Panc1 (cell line): Measurements from ENCODE around the gene MEGF8. TPM values are rescaled to one million over a fixed set of nuclear protein-coding genes. Genes with fewer than 3 reads are reported as not detected.

Experiments used
- ATAC-seq: fragments of 200-7000 bp; cut with Tn5 transposase; 2 replicates; pipeline ENCODE4 v1.9.1; 2020; ENCODE audit warnings: mild to moderate bottlenecking, moderate library complexity
- BruUV-seq: library from RNA; stranded (reverse); fragments of 400-500 nt; replicated peaks from 2 replicates; lab custom pipeline; 2021; lab: Mats Ljungman, UMichigan
- CTCF ChIA-PET: fragments of 300-600 bp; sonication (Branson Sonifier 250); formaldehyde crosslinking; loops from one replicate; lab custom pipeline; 2022; ENCODE audit warnings: antibody characterized with exemption; lab: Charles Lee
- POLR2A ChIA-PET: fragments of 300-600 bp; sonication (Branson Sonifier 250); formaldehyde crosslinking; loops from one replicate; lab custom pipeline; 2022; ENCODE audit warnings: antibody characterized with exemption; lab: Charles Lee
- DNase-seq: peaks from one replicate; pipeline ENCODE4 v3.0.0-alpha.2; 2010; ENCODE audit warnings: low read depth, low spot score
- H3K27ac ChIP-seq: 2 replicates; pipeline ENCODE4 v1.5.1; 2011; ENCODE audit warnings: mild to moderate bottlenecking, low read length, inconsistent platforms
- H3K27me3 ChIP-seq: fragments of 200-500 bp; sonication (Bioruptor generic); 2 replicates; pipeline ENCODE4 v1.6.0; 2014; ENCODE audit warnings: low read length, inconsistent platforms; ENCODE audit not compliant: control insufficient read depth, insufficient read depth
- H3K36me3 ChIP-seq: fragments of 200-500 bp; sonication (Bioruptor generic); 2 replicates; pipeline ENCODE4 v1.5.1; 2014; ENCODE audit warnings: inconsistent platforms, mild to moderate bottlenecking, low read length, moderate library complexity; ENCODE audit not compliant: control insufficient read depth, insufficient read depth
- H3K4me1 ChIP-seq: 2 replicates; pipeline ENCODE4 v1.5.1; 2011; ENCODE audit warnings: inconsistent platforms, mild to moderate bottlenecking, low read length, moderate library complexity; ENCODE audit not compliant: control insufficient read depth, insufficient read depth
- H3K4me3 ChIP-seq, 2 experiments: 2 replicates each; pipeline ENCODE4 v1.5.1; 2011 to 2012; ENCODE audit warnings: low read depth in 2 of 2, low read length in 2 of 2, mild to moderate bottlenecking in 2 of 2, inconsistent platforms in 1 of 2, moderate library complexity in 1 of 2
- H3K9me3 ChIP-seq: fragments of 200-500 bp; sonication (Bioruptor generic); 2 replicates; pipeline ENCODE4 v1.5.1; 2014; ENCODE audit warnings: low read depth, mild to moderate bottlenecking, inconsistent platforms, low read length, moderate library complexity; ENCODE audit not compliant: control insufficient read depth, insufficient read depth
- POLR2AphosphoS5 ChIP-seq: IDR thresholded peaks from 2 replicates; pipeline ENCODE4 v1.6.1; 2012; ENCODE audit warnings: mild to moderate bottlenecking, low read depth, low read length, moderate library complexity
- SIN3A ChIP-seq: IDR thresholded peaks from 2 replicates; pipeline ENCODE4 v1.6.1; 2012; ENCODE audit warnings: low read depth, mild to moderate bottlenecking, low read length, moderate library complexity, borderline replicate concordance; ENCODE audit not compliant: insufficient read depth
- TCF7L2 ChIP-seq: IDR thresholded peaks from 2 replicates; pipeline ENCODE4 v1.6.1; 2011; ENCODE audit warnings: mild to moderate bottlenecking, low read depth, low read length, inconsistent platforms
- in situ Hi-C: cut with HindIII; loops from 2 replicates; pipeline ENCODE4 v1.10.0; 2016; ENCODE audit warnings: low sequenced_read_pairs, low pct_unique_long_range_greater_than_20kb
- intact Hi-C: fragments of 100-400 bp; cut with micrococcal nuclease; formaldehyde crosslinking; loops from one replicate; pipeline ENCODE4 v1.10.0; 2022; ENCODE audit not compliant: unreplicated experiment
- total RNA-seq: library from RNA; stranded (reverse); gene quantifications from one replicate; pipeline ENCODE4 v1.2.1, GENCODE V29; 2021; ENCODE audit not compliant: unreplicated experiment
- TF ChIP-seq, protein P1 (sequence below): fragments of 450-650 bp; IDR thresholded peaks from 2 replicates; pipeline ENCODE4 v1.5.1; 2017; ENCODE audit warnings: mild to moderate bottlenecking
- TF ChIP-seq, protein P2 (sequence below), 2 experiments: IDR thresholded peaks; 2 replicates each; pipeline ENCODE4 v1.6.1; 2011 to 2012; ENCODE audit warnings: low read depth in 2 of 2, control low read depth in 1 of 2, low read length in 1 of 2, mild to moderate bottlenecking in 1 of 2, moderate library complexity in 1 of 2; ENCODE audit not compliant: insufficient read depth in 1 of 2

The MEGF8 gene
- total RNA-seq, 1 experiment from 2014 or later, result 14.2 TPM

DNA sequence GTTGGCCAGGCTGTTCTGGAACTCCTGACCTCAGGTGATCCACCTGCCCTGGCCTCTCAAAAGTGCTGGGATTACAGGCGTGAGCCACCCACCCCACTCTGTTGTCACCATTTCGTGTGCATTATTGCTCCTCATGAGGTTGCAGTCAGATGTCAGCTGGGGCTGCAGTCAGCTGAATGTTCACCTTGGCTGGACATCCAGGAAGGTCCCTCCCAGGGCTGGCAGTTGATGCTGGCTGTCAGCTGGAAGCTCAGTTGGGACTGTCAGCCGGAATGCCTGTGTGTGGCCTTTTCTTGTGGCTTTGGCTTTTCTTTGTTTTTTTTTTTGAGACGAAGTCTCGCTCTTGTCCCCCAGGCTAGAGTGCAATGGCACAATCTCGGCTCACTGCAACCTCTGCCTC is 6.6 kb downstream of the MEGF8 start:
- intact Hi-C loops (no loop called here), in situ Hi-C loops (no loop called here)
- Histone ChIP-seq H3K27me3 (no peaks in the 10 kb centered on the region), H3K9me3 (no peaks in the 10 kb centered on the region), H3K4me3 (no peak overlapping the region), H3K36me3 (no peaks in the 10 kb centered on the region), H3K4me1 (no peaks in the 10 kb centered on the region), H3K27ac (no peak overlapping the region)
- ATAC-seq, result no peak
- BruUV-seq, result no TSS peak
- POLR2A ChIA-PET, result no interaction called here
- TF ChIP-seq SIN3A, result no peak
- TF ChIP-seq POLR2AphosphoS5, result no peak
- TF ChIP-seq, protein P1, sequence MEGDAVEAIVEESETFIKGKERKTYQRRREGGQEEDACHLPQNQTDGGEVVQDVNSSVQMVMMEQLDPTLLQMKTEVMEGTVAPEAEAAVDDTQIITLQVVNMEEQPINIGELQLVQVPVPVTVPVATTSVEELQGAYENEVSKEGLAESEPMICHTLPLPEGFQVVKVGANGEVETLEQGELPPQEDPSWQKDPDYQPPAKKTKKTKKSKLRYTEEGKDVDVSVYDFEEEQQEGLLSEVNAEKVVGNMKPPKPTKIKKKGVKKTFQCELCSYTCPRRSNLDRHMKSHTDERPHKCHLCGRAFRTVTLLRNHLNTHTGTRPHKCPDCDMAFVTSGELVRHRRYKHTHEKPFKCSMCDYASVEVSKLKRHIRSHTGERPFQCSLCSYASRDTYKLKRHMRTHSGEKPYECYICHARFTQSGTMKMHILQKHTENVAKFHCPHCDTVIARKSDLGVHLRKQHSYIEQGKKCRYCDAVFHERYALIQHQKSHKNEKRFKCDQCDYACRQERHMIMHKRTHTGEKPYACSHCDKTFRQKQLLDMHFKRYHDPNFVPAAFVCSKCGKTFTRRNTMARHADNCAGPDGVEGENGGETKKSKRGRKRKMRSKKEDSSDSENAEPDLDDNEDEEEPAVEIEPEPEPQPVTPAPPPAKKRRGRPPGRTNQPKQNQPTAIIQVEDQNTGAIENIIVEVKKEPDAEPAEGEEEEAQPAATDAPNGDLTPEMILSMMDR, result no peak
- TF ChIP-seq TCF7L2, result no peak
- TF ChIP-seq, protein P2, sequence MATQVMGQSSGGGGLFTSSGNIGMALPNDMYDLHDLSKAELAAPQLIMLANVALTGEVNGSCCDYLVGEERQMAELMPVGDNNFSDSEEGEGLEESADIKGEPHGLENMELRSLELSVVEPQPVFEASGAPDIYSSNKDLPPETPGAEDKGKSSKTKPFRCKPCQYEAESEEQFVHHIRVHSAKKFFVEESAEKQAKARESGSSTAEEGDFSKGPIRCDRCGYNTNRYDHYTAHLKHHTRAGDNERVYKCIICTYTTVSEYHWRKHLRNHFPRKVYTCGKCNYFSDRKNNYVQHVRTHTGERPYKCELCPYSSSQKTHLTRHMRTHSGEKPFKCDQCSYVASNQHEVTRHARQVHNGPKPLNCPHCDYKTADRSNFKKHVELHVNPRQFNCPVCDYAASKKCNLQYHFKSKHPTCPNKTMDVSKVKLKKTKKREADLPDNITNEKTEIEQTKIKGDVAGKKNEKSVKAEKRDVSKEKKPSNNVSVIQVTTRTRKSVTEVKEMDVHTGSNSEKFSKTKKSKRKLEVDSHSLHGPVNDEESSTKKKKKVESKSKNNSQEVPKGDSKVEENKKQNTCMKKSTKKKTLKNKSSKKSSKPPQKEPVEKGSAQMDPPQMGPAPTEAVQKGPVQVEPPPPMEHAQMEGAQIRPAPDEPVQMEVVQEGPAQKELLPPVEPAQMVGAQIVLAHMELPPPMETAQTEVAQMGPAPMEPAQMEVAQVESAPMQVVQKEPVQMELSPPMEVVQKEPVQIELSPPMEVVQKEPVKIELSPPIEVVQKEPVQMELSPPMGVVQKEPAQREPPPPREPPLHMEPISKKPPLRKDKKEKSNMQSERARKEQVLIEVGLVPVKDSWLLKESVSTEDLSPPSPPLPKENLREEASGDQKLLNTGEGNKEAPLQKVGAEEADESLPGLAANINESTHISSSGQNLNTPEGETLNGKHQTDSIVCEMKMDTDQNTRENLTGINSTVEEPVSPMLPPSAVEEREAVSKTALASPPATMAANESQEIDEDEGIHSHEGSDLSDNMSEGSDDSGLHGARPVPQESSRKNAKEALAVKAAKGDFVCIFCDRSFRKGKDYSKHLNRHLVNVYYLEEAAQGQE (IDR thresholded peaks at IDR 0.05; ENCODE audit: insufficient read depth in 1 of 2, low read depth in 2 of 2, low read length in 1 of 2), result no peak
- CTCF ChIA-PET, result no interaction called here
- no peak for DNase-seq

DNA sequence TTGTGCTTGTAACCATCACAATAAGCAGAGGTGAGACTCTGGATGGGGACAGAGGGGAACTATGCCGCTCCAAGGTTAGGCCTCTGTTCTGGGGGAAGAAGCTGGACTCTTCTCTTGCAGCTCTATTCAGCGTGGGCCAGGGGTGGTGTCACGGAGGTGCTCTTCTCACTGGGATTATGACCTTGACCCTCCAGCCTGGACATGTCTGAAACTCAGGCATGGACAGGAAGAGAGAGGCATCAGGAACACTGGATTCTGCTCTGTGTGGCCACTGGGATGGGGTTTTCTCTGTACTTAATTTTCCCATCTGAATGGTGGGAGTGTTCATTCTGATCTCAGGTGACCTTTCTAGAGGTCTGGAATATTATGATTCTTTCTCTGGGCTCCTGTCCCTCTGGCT is 7.6 kb downstream of the MEGF8 start:
- in situ Hi-C loops, result no loop called here

More for the DNA sequence above, 7.6 kb downstream of the MEGF8 start:
- TF ChIP-seq SIN3A (no peak), TCF7L2 (no peak), POLR2AphosphoS5 (no peak)
- TF ChIP-seq, protein P1, result no peak
- TF ChIP-seq, protein P2 (IDR thresholded peaks at IDR 0.05; ENCODE audit: insufficient read depth in 1 of 2, low read depth in 2 of 2, low read length in 1 of 2), result no peak
- ATAC-seq, result no peak
- intact Hi-C loops, result no loop called here
- Histone ChIP-seq H3K4me3 (no peak overlapping the region), H3K27me3 (no peaks in the 10 kb centered on the region), H3K4me1 (no peaks in the 10 kb centered on the region), H3K36me3 (no peaks in the 10 kb centered on the region), H3K27ac (no peak overlapping the region), H3K9me3 (no peaks in the 10 kb centered on the region)
- ChIA-PET CTCF (no interaction called here), POLR2A (no interaction called here)
- no TSS peak for BruUV-seq
- DNase-seq, result no peak
